HCEC 1CT (cell line): ENCODE results near the gene PCMT1.
"Not testable (repeated sequence)": the region's sequence is repeated elsewhere in the genome, so short reads cannot be mapped to it uniquely, and the experiment has no call there.

Experiments used
- DNase-seq: peaks from one replicate; pipeline ENCODE4 v3.0.0-alpha.2; 2017

Gene PCMT1

GRCh38 chr6:149823013-149823412 lies 73.5 kb downstream of the PCMT1 start:
- DNase-seq = no peak

GRCh38 chr6:149825292-149825691 lies 75.8 kb downstream of the PCMT1 start:
- no peak for DNase-seq

GRCh38 chr6:149830731-149831307 lies 81.3 kb downstream of the PCMT1 start:
- peak; percentile 29 for DNase-seq

GRCh38 chr6:149831308-149831820 lies 81.8 kb downstream of the PCMT1 start:
- DNase-seq = no peak

- no peak for DNase-seq
Measured at GRCh38 chr6:149833651-149834050, 84.1 kb downstream of the PCMT1 start.

GRCh38 chr6:149834513-149835481 lies 85.3 kb downstream of the PCMT1 start:
- peak; percentile 66 for DNase-seq

- DNase-seq = peak; percentile 75
Measured at GRCh38 chr6:149840345-149841075, 91.0 kb downstream of the PCMT1 start.

GRCh38 chr6:149842331-149842730 lies 92.8 kb downstream of the PCMT1 start:
- DNase-seq = no peak

GRCh38 chr6:149843051-149843633 lies 93.6 kb downstream of the PCMT1 start:
- no peak for DNase-seq

GRCh38 chr6:149844036-149844435 lies 94.5 kb downstream of the PCMT1 start:
- DNase-seq = peak; percentile 51

- no peak for DNase-seq
Measured at GRCh38 chr6:149844480-149844879, 94.9 kb downstream of the PCMT1 start.

- DNase-seq = no peak
Measured at GRCh38 chr6:149845549-149845948, 96.0 kb downstream of the PCMT1 start.

- peak; percentile 79 for DNase-seq
Measured at GRCh38 chr6:149846321-149846720, 96.8 kb downstream of the PCMT1 start.

- no peak for DNase-seq
Measured at GRCh38 chr6:149847939-149848267, 98.4 kb downstream of the PCMT1 start.

- DNase-seq = not testable (repeated sequence)
Measured at GRCh38 chr6:149848343-149848742, 98.8 kb downstream of the PCMT1 start.

GRCh38 chr6:149851461-149852110 lies 102.0 kb downstream of the PCMT1 start:
- peak; percentile 81 for DNase-seq

- peak; percentile 30 for DNase-seq
Measured at GRCh38 chr6:149852180-149852579, 102.6 kb downstream of the PCMT1 start.

GRCh38 chr6:149852881-149853280 lies 103.3 kb downstream of the PCMT1 start:
- DNase-seq = no peak

GRCh38 chr6:149854017-149854416 lies 104.5 kb downstream of the PCMT1 start:
- not testable (repeated sequence) for DNase-seq

GRCh38 chr6:149854532-149854931 lies 105.0 kb downstream of the PCMT1 start:
- no peak for DNase-seq

- DNase-seq = peak; percentile 95
Measured at GRCh38 chr6:149855040-149855654, 105.6 kb downstream of the PCMT1 start.

GRCh38 chr6:149855741-149856140 lies 106.2 kb downstream of the PCMT1 start:
- peak; percentile 9 for DNase-seq
